Stomach (tissue), 4 donors: ENCODE data around the gene TP53RK.

Source experiments
- EP300 ChIP-seq: sonication (generic); formaldehyde crosslinking; IDR thresholded peaks from one replicate; pipeline ENCODE4 v1.6.1; 2017; ENCODE audit warnings: antibody characterized with exemption
- POLR2A ChIP-seq, 4 donors: fragments of 450-650 bp; IDR thresholded peaks; one replicate each; pipeline ENCODE4 v1.6.1; 2016; ENCODE audit warnings: antibody characterized with exemption in 4 of 4, control low read depth in 2 of 4, mild to moderate bottlenecking in 1 of 4, moderate library complexity in 1 of 4

GRCh38 chr20:46638134-46638897 lies 50.9 kb downstream of the TP53RK start:
- TF ChIP-seq EP300 (no peak), POLR2A (IDR thresholded peaks at IDR 0.05) (no peak)
